ENCODE measurements around the gene BICDL1. TPM values are rescaled to one million over a fixed set of nuclear protein-coding genes. Genes with fewer than 3 reads are reported as not detected.

The BICDL1 gene
- total and polyA plus RNA-seq, 2 donors (not counting 3 experiments of a cell fraction or from before 2014, with no cell fraction given) = 0.19 TPM; not detected in 1

DNA sequence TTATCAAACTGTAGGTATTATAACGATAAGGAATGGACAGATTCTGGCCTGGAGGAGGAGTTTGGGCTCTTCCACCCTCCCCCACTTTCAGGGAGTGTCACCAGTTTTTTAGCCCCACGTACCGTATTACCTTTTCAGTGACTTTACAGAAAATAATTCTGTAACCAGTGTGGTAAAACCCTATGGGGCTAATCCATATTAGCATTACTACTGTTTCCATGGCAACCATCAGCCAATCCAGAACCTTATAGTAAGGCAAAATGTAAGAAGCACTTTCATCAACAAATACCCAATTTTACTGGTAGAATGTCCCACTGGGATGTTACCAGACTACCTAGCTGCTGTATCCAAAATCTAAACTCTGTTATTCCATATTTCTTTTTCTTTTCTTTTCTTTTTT is 50.7 kb downstream of the BICDL1 start:
- no peaks in the 10 kb centered on the region for H3K9me1 ChIP-seq (replicated peaks; ENCODE audit: control insufficient read depth, extremely low read depth, insufficient read depth, low read length)
- no peaks in the 10 kb centered on the region for H3K4me1 ChIP-seq (ENCODE audit: control insufficient read depth, extremely low read depth, insufficient read depth, low read length)
- H3K4me2 ChIP-seq (ENCODE audit: insufficient read depth, low read length) = no peak overlapping the region
- H3K4me3 ChIP-seq (replicated peaks in 1 of 3; ENCODE audit: insufficient read depth in 1 of 3, low read depth in 1 of 3, low read length in 3 of 3) = no peak overlapping the region
- no peaks in the 10 kb centered on the region for H3K9me3 ChIP-seq (replicated peaks; ENCODE audit: control insufficient read depth, insufficient read depth, low read length)
- H4K20me1 ChIP-seq (replicated peaks; ENCODE audit: control insufficient read depth, extremely low read depth, insufficient read depth, low read length) = no peaks in the 10 kb centered on the region
- H3K27me3 ChIP-seq (ENCODE audit: control insufficient read depth in 2 of 2, insufficient read depth in 2 of 2, low read length in 2 of 2) = peaks cover 0 to 5% of the 10 kb centered on the region in 2 experiments
- H3K9ac ChIP-seq (replicated peaks; ENCODE audit: extremely low read depth, insufficient read depth, low read length) = no peak overlapping the region
- intact Hi-C loops (cut with micrococcal nuclease) (no loop called here), dilution Hi-C loops (cut with MboI; ENCODE audit: extremely low pct_ligation_motif_present, low sequenced_read_pairs) (no loop called here)
- no TSS peak for BruUV-seq (replicated peaks)
- FAIRE-seq (no peak), DNase-seq (ENCODE audit: low read depth, low spot score) (no peak)
- no peaks in the 10 kb centered on the region for H3K79me2 ChIP-seq (ENCODE audit: control insufficient read depth, insufficient read depth, low read length)
- ChIA-PET POLR2A (no interaction called here), CTCF (no interaction called here)
- H3K27ac ChIP-seq (ENCODE audit: insufficient read depth, low read depth, low read length) = no peak overlapping the region
- H2AFZ ChIP-seq (ENCODE audit: low read depth, low read length) = no peak overlapping the region
- TF ChIP-seq EZH2 (IDR thresholded peaks at IDR 0.05; ENCODE audit: borderline replicate concordance, low read depth, low read length, severe bottlenecking) = no peak
- no peak for TF ChIP-seq POLR2A (IDR thresholded peaks at IDR 0.05; ENCODE audit: low read depth, low read length)
- no peak for TF ChIP-seq JUN (IDR thresholded peaks at IDR 0.05; ENCODE audit: borderline replicate concordance, insufficient read depth, insufficient read length, low read depth)
- TF ChIP-seq MYC (IDR thresholded peaks at IDR 0.05; ENCODE audit: low read depth, low read length) = no peak
- no peak for TF ChIP-seq POLR2AphosphoS5 (IDR thresholded peaks at IDR 0.05; ENCODE audit: insufficient read depth, low read depth, low read length)
- no peak for TF ChIP-seq FOS (IDR thresholded peaks at IDR 0.05; ENCODE audit: borderline replicate concordance, insufficient read depth, low read length)
- TF ChIP-seq, protein P1, sequence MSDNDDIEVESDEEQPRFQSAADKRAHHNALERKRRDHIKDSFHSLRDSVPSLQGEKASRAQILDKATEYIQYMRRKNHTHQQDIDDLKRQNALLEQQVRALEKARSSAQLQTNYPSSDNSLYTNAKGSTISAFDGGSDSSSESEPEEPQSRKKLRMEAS (IDR thresholded peaks at IDR 0.05; ENCODE audit: insufficient read depth, insufficient read length) = no peak
- TF ChIP-seq, protein P2, sequence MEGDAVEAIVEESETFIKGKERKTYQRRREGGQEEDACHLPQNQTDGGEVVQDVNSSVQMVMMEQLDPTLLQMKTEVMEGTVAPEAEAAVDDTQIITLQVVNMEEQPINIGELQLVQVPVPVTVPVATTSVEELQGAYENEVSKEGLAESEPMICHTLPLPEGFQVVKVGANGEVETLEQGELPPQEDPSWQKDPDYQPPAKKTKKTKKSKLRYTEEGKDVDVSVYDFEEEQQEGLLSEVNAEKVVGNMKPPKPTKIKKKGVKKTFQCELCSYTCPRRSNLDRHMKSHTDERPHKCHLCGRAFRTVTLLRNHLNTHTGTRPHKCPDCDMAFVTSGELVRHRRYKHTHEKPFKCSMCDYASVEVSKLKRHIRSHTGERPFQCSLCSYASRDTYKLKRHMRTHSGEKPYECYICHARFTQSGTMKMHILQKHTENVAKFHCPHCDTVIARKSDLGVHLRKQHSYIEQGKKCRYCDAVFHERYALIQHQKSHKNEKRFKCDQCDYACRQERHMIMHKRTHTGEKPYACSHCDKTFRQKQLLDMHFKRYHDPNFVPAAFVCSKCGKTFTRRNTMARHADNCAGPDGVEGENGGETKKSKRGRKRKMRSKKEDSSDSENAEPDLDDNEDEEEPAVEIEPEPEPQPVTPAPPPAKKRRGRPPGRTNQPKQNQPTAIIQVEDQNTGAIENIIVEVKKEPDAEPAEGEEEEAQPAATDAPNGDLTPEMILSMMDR (IDR thresholded peaks at IDR 0.05; ENCODE audit: extremely low read depth in 1 of 2, insufficient read depth in 1 of 2, low read depth in 1 of 2, low read length in 2 of 2) = no peak
- TF ChIP-seq GATA2 (IDR thresholded peaks at IDR 0.05; ENCODE audit: insufficient read depth, insufficient read length, low read depth, low read length) = no peak
- H3K36me3 ChIP-seq (ENCODE audit: control insufficient read depth in 2 of 2, extremely low read depth in 1 of 2, insufficient read depth in 2 of 2, low read length in 2 of 2) = no peaks in the 10 kb centered on the region

All from endothelial cell of umbilical vein (primary cell).